COLO668 (cell line): ENCODE measurements around the gene PGGHG.

Source experiments
- DNase-seq: peaks from one replicate; lab custom pipeline; 2025; ENCODE audit not compliant: unreplicated experiment; lab: John Stamatoyannopoulos, UW

Gene PGGHG

DNA sequence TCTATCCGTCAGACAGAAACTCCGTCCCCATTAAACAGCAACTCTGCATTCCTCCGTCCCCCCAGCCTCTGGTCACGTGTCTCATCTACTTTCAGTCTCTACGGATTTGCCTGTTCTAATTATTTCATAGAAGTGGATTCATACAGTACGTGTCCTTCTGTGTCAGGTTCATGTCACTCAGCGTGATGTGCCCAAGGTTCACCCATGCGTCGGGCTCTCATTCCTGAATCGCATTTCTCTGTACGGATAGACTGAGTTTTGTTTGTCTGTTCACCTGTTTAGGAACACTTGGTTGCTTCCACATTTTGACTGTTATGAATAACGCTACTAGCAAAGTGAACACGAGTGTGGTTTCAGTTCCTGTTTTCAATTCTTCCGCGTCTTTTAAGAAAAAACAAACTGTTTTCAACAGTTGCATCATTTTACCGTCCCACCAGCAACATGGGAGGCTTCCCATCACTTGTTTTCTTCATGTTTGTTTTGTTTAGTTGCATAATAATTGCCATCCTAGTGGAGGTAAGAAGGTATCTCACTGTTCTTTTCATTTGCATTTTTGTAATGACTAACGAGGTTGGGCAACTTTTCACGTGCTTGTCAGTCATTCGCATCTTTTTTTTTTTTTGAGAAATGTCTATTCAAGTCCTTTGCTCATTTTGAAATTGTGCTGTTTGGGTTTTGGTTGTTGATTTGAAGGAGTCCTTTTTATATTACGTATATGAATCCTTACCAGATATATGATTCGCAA, 19.6 kb upstream of the PGGHG start:
- DNase-seq = no peak

GRCh38 chr11:270451-271318, 18.2 kb upstream of the PGGHG start:
- DNase-seq = no peak

- no peak for DNase-seq
Measured at GRCh38 chr11:271319-271715, 17.6 kb upstream of the PGGHG start.

- no peak for DNase-seq
Measured at GRCh38 chr11:272195-272930, 16.6 kb upstream of the PGGHG start.

- no peak for DNase-seq
Measured at GRCh38 chr11:272931-273198, 16.1 kb upstream of the PGGHG start.

DNA sequence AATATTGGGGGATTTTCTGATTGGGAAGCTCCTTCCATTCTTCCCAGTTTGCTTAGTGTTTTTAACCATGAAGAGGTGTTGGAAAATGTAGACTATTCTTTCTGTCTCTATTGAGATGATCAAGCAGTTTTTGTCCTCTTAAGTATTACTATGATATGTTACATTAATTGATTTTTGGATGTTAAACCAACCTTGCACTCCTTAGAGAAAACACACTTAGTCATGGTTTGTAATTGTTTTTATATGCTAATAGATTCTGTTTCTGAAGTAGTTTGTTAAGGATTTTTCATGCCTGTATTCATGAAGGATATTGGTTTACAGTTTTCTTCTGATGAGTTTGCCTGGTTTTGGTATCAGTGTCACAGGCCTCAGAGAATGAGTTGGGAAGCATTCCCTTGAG, 12.7 kb upstream of the PGGHG start:
- no peak for DNase-seq

- no peak for DNase-seq
Measured at GRCh38 chr11:278001-278951, 10.7 kb upstream of the PGGHG start, which contains the start of gene NLRP6. TSS of gene NLRP6 (plus strand) at chr11:278407. CDS start at chr11:278570, 163 bp downstream.

DNA sequence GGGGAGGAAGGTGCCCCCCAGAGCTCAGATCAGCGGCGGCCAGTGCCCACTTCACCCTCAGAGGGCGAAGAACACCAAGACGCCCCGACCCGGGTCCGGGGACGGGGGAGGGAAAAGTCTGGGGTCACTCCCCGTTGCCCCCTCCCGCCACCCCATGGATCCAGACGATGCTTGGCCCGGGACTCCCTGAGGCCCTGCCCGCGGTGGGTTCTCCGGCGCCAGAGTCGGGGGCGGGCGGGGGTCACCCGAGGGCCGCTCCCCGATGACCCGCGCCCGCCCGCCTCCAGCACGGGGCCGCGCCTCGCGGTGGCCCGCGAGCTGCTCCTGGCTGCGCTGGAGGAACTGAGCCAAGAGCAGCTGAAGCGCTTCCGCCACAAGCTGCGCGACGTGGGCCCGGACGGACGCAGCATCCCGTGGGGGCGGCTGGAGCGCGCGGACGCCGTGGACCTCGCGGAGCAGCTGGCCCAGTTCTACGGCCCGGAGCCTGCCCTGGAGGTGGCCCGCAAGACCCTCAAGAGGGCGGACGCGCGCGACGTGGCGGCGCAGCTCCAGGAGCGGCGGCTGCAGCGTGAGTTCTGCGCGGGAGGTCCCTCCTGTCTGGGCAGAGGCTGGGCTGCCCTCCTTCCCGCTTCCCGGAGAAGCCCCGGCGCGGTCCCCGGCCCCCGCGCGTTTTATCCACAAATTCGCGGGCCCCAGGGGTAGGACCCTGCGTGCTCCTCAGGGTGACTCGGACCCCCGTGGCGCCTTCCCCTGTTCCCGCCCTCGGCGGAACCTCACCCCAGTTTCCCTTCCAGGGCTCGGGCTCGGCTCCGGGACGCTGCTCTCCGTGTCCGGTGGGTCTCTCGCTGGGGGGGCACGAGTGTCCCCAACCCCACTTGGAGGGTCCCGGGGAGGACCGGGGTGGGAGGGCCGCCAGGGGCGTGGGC, 9.6 kb upstream of the PGGHG start:
- DNase-seq = no peak

DNA sequence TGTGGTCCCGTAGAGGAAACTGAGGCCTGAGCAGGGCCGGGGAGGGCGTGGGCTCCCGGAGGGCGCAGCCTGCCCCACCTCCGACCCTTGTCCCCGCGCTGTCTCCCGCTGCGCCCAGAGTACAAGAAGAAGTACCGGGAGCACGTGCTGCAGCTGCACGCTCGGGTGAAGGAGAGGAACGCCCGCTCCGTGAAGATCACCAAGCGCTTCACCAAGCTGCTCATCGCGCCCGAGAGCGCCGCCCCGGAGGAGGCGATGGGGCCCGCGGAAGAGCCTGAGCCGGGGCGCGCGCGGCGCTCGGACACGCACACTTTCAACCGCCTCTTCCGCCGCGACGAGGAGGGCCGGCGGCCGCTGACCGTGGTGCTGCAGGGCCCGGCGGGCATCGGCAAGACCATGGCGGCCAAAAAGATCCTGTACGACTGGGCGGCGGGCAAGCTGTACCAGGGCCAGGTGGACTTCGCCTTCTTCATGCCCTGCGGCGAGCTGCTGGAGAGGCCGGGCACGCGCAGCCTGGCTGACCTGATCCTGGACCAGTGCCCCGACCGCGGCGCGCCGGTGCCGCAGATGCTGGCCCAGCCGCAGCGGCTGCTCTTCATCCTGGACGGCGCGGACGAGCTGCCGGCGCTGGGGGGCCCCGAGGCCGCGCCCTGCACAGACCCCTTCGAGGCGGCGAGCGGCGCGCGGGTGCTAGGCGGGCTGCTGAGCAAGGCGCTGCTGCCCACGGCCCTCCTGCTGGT, 8.8 kb upstream of the PGGHG start:
- DNase-seq = peak; percentile 3

DNA sequence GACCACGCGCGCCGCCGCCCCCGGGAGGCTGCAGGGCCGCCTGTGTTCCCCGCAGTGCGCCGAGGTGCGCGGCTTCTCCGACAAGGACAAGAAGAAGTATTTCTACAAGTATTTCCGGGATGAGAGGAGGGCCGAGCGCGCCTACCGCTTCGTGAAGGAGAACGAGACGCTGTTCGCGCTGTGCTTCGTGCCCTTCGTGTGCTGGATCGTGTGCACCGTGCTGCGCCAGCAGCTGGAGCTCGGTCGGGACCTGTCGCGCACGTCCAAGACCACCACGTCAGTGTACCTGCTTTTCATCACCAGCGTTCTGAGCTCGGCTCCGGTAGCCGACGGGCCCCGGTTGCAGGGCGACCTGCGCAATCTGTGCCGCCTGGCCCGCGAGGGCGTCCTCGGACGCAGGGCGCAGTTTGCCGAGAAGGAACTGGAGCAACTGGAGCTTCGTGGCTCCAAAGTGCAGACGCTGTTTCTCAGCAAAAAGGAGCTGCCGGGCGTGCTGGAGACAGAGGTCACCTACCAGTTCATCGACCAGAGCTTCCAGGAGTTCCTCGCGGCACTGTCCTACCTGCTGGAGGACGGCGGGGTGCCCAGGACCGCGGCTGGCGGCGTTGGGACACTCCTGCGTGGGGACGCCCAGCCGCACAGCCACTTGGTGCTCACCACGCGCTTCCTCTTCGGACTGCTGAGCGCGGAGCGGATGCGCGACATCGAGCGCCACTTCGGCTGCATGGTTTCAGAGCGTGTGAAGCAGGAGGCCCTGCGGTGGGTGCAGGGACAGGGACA, 8.0 kb upstream of the PGGHG start:
- DNase-seq = no peak

DNA sequence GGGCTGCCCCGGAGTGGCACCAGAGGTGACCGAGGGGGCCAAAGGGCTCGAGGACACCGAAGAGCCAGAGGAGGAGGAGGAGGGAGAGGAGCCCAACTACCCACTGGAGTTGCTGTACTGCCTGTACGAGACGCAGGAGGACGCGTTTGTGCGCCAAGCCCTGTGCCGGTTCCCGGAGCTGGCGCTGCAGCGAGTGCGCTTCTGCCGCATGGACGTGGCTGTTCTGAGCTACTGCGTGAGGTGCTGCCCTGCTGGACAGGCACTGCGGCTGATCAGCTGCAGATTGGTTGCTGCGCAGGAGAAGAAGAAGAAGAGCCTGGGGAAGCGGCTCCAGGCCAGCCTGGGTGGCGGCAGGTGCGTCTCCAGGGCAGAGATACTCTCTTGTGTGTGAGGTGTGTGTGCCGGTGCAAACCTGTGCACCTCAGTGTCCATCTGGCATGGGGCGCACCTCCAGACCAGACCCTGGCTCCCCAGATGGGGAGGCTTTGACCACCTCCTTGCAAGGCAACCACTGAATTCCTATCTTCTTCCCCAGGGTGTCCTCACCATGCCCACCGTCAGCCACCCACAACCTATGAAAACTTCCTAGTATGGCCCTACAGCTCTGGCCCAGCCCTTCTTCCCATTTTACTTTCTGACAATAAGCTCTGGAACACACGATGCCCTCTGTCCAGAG, 7.3 kb upstream of the PGGHG start:
- no peak for DNase-seq

DNA sequence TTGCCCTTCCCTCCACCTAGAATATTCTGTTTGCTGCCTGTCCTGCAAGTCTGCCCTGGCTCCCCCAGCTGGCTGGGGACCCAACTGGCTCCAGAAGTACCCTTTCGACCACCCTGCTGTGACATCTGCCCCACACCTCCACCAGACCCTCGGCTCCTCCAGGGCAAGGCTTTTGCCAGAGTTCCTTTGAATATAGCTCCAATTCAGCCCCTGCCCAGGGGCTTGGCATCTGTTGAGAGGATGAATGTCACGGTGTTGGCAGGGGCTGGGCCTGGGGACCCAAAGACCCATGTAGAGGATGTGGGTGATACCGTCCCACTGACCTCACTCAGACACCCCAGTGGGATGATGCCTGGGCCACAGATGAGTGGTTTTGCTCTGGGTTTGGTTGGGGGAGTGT, 6.8 kb upstream of the PGGHG start:
- no peak for DNase-seq

DNA sequence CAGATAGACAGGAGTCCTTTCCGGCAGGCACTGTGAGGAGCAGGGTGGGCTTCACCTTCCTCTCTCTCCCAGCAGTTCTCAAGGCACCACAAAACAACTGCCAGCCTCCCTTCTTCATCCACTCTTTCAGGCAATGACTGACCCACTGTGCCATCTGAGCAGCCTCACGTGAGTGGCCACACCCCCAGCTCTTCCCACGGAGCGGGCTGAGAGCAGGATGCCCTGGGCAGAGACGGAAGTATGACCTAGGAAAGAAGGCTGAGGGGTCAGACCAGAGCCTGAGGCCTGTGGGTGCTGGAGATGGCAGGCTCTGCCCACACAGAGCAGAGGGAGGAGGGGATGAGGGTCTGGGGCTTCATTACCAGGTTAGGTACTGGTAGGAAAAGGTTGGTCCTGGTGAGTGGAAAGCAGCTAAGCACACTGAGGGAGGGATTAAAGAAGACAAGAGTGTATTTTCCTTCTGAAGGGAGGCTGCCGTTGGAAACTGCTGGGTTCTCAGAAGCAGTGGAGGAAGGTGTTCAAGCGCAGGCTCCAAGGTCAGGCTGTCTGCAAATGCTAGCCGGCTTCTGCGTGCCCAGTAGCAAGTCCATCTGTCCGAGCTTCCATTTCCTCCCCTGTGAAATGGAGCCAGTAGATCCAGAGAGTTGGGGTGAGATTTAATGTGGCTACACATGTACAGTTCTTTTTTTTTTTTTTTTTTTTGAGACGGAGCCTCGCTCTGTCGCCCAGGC, 6.1 kb upstream of the PGGHG start:
- DNase-seq = no peak

GRCh38 chr11:283405-284104, 5.4 kb upstream of the PGGHG start:
- DNase-seq = no peak

DNA sequence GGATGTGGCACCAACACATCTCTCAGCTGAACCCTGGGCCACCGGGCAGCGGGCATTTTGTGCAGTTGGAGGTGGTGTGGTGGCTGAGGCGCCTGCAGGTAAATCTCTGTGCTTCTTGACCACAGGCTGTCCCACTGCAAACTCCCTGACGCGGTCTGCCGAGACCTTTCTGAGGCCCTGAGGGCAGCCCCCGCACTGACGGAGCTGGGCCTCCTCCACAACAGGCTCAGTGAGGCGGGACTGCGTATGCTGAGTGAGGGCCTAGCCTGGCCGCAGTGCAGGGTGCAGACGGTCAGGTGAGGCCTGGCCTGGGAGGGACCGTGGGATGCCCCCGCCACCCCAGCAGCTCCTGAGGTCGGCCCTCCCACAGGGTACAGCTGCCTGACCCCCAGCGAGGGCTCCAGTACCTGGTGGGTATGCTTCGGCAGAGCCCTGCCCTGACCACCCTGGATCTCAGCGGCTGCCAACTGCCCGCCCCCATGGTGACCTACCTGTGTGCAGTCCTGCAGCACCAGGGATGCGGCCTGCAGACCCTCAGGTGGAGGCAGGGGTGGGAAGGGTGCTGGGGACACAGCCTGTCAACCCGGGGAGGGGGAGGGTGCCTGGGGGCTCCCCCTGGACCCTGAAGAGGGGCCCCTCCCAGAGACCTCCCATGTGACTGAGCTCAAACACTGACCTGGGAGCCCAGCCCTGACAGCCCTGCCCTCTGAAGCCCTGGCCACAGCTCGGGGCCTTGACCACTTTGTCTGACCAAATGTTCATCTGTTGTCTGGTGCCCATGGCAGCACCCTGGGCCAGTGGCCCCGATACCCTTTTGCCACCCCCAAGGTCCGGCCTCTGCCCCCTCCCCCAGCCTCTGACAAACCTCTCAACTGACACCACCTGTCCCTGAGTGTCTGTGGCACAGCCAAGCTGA, 4.6 kb upstream of the PGGHG start:
- DNase-seq = no peak
